ENCODE data around the gene PRRT3. TPM values are rescaled to one million over a fixed set of nuclear protein-coding genes. Genes with fewer than 3 reads are reported as not detected.

Gene PRRT3
- total RNA-seq, 1 experiment from 2014 or later = 19.5 TPM

GRCh38 chr3:9902372-9903237 is 49.6 kb downstream of the PRRT3 start, which contains the start of gene IL17RE:
TSS of gene IL17RE (plus strand) at chr3:9902848. CDS start at chr3:9902933, 85 bp downstream.
- no peak within 1 kb of the TSS for H4K5ac ChIP-seq (ENCODE audit: insufficient read length, low read depth, low read length)
- H3K79me2 ChIP-seq (ENCODE audit: insufficient read depth, low read length) = no peaks in the 10 kb centered on the region
- H3K79me1 ChIP-seq (ENCODE audit: insufficient read depth, low read depth, low read length, poor library complexity, severe bottlenecking) = no peaks in the 10 kb centered on the region
- Mint-ChIP-seq H3K4me1 (peaks cover 15 to 27% of the 10 kb centered on the region in 2 experiments), H3K36me3 (ENCODE audit: insufficient read depth in 1 of 3, low read depth in 3 of 3) (no peaks in the 10 kb centered on the region), H3K9me3 (no peaks in the 10 kb centered on the region), H3K4me3 (peak within 1 kb of the TSS in 1 of 2 experiments; percentile 20; a peak in 2 of 5 replicates), H3K27ac (peak within 1 kb of the TSS in 2 of 3 experiments; percentile 55 to 61; a peak in 2 of 7 replicates), H3K27me3 (ENCODE audit: low read depth) (no peaks in the 10 kb centered on the region)
- H3K23me2 ChIP-seq (ENCODE audit: insufficient read length, low read depth, low read length, poor library complexity, severe bottlenecking) = no peaks in the 10 kb centered on the region
- H3K18ac ChIP-seq (ENCODE audit: insufficient read length, low read depth, low read length) = peak within 1 kb of the TSS; percentile 35
- H3K23ac ChIP-seq (ENCODE audit: insufficient read length, low read depth, low read length) = no peak within 1 kb of the TSS
- no peak within 1 kb of the TSS for H4K8ac ChIP-seq (replicated peaks; ENCODE audit: insufficient read length, low read depth, low read length)
- H2BK12ac ChIP-seq (ENCODE audit: insufficient read length, low read depth, low read length) = peak within 1 kb of the TSS; percentile 64
- no peaks in the 10 kb centered on the region for H3K9me3 ChIP-seq (ENCODE audit: control insufficient read depth, low read depth, low read length)
- WGBS (ENCODE audit: extremely low coverage, insufficient read length, low lambda C conversion rate) = no CpG with 5 or more reads among the region's 13 CpGs
- H3K4ac ChIP-seq (ENCODE audit: low read depth, low read length) = no peak within 1 kb of the TSS
- peak within 1 kb of the TSS; percentile 9 for H3K4me2 ChIP-seq (ENCODE audit: insufficient read depth, insufficient read length, low read length)
- no peaks in the 10 kb centered on the region; the same call in 1 of the 2 replicates for H3K4me1 ChIP-seq (ENCODE audit: insufficient read depth, low read length)
- no peaks in the 10 kb centered on the region for H4K20me1 ChIP-seq (ENCODE audit: control insufficient read depth, insufficient read depth, insufficient read length)
- H3K9ac ChIP-seq (ENCODE audit: extremely low read depth, insufficient read length, low read length) = no peak within 1 kb of the TSS
- no peak within 1 kb of the TSS for H3K27ac ChIP-seq (ENCODE audit: insufficient read length, low read depth, low read length)
- no peak within 1 kb of the TSS for H3T11ph ChIP-seq (ENCODE audit: low read length)
- no peak for TF ChIP-seq CTCF (conservative IDR thresholded peaks at IDR 0.05)
- no peak within 1 kb of the TSS for H2AFZ ChIP-seq (ENCODE audit: low read length)
- H3K27me3 ChIP-seq (ENCODE audit: insufficient read depth, low read length) = no peaks in the 10 kb centered on the region
- 0 out of 2 replicates have a peak within 1 kb of the TSS, but pooled peaks have one; percentile 25 for H3K14ac ChIP-seq (ENCODE audit: insufficient read depth, low read length)
- no peak within 1 kb of the TSS for H2BK5ac ChIP-seq (ENCODE audit: insufficient read length, low read length)
- no peak within 1 kb of the TSS for H4K91ac ChIP-seq (ENCODE audit: insufficient read length, low read depth, low read length)
- H2AK5ac ChIP-seq (ENCODE audit: insufficient read length, low read length) = no peak within 1 kb of the TSS
- DNase-seq = peak; percentile 58
- H2BK20ac ChIP-seq (ENCODE audit: low read depth, low read length, poor library complexity, severe bottlenecking) = no peak within 1 kb of the TSS
- H2BK120ac ChIP-seq (ENCODE audit: low read depth, low read length, poor library complexity, severe bottlenecking) = no peak within 1 kb of the TSS
- H3K56ac ChIP-seq (ENCODE audit: insufficient read length, low read depth, low read length) = no peak within 1 kb of the TSS
- no peak within 1 kb of the TSS for H2BK15ac ChIP-seq (ENCODE audit: low read depth, low read length)

Data from H9 (cell line).